ENCODE measurements around the gene SHBG.

GRCh38 chr17:7588553-7589203 lies 41.3 kb upstream of the SHBG start:
- TF ChIP-seq CTCF (conservative IDR thresholded peaks at IDR 0.05; ENCODE audit: low read depth, low read length) (no peak), EZH2 (IDR thresholded peaks at IDR 0.05; ENCODE audit: borderline replicate concordance, low read depth, low read length, poor library complexity, severe bottlenecking) (no peak)

Measured in A673 (cell line).